GM19455 (cell line): ENCODE data around the gene APBA2.

Source experiments
- ATAC-seq: cut with Tn5 transposase; IDR thresholded peaks from one replicate; pipeline ENCODE4 v1.9.1; 2021; ENCODE audit not compliant: unreplicated experiment

The APBA2 gene

GRCh38 chr15:28980709-28981350 is 95.1 kb downstream of the APBA2 start:
- no peak for ATAC-seq

GRCh38 chr15:28981351-28981720 is 95.6 kb downstream of the APBA2 start:
- no peak for ATAC-seq

GRCh38 chr15:28981921-28982320 is 96.1 kb downstream of the APBA2 start:
- ATAC-seq: no peak

- no peak for ATAC-seq
These were observed 97.1 kb downstream of the APBA2 start for GRCh38 chr15:28982886-28983285.

GRCh38 chr15:28983432-28984311 is 97.9 kb downstream of the APBA2 start:
- no peak for ATAC-seq

GRCh38 chr15:28984421-28985315 is 98.9 kb downstream of the APBA2 start:
- ATAC-seq: no peak

- no peak for ATAC-seq
These were observed 99.5 kb downstream of the APBA2 start for GRCh38 chr15:28985316-28985645.

GRCh38 chr15:28985691-28986090 is 99.9 kb downstream of the APBA2 start:
- ATAC-seq: no peak

- no peak for ATAC-seq
These were observed 100.3 kb downstream of the APBA2 start for GRCh38 chr15:28986108-28986507.

GRCh38 chr15:28986726-28987125 is 101.0 kb downstream of the APBA2 start:
- ATAC-seq: no peak

- ATAC-seq: no peak
These were observed 101.6 kb downstream of the APBA2 start for GRCh38 chr15:28987337-28987736.

- ATAC-seq: no peak
These were observed 103.6 kb downstream of the APBA2 start for GRCh38 chr15:28989239-28989830.

GRCh38 chr15:28989896-28990295 is 104.1 kb downstream of the APBA2 start:
- no peak for ATAC-seq

GRCh38 chr15:28990390-28990789 is 104.6 kb downstream of the APBA2 start:
- no peak for ATAC-seq

GRCh38 chr15:28991236-28992171 is 105.7 kb downstream of the APBA2 start:
- no peak for ATAC-seq

- no peak for ATAC-seq
These were observed 106.6 kb downstream of the APBA2 start for GRCh38 chr15:28992336-28992864.

- ATAC-seq: no peak
These were observed 107.4 kb downstream of the APBA2 start for GRCh38 chr15:28993051-28993719.

GRCh38 chr15:28993720-28994053 is 107.9 kb downstream of the APBA2 start:
- no peak for ATAC-seq

- no peak for ATAC-seq
These were observed 108.5 kb downstream of the APBA2 start for GRCh38 chr15:28994142-28994830.
